NCI-H748 (cell line): ENCODE data around the gene ELOA.

Experiments used
- DNase-seq: peaks from one replicate; lab custom pipeline; 2025; ENCODE audit not compliant: unreplicated experiment; lab: John Stamatoyannopoulos, UW

The ELOA gene, protein sequence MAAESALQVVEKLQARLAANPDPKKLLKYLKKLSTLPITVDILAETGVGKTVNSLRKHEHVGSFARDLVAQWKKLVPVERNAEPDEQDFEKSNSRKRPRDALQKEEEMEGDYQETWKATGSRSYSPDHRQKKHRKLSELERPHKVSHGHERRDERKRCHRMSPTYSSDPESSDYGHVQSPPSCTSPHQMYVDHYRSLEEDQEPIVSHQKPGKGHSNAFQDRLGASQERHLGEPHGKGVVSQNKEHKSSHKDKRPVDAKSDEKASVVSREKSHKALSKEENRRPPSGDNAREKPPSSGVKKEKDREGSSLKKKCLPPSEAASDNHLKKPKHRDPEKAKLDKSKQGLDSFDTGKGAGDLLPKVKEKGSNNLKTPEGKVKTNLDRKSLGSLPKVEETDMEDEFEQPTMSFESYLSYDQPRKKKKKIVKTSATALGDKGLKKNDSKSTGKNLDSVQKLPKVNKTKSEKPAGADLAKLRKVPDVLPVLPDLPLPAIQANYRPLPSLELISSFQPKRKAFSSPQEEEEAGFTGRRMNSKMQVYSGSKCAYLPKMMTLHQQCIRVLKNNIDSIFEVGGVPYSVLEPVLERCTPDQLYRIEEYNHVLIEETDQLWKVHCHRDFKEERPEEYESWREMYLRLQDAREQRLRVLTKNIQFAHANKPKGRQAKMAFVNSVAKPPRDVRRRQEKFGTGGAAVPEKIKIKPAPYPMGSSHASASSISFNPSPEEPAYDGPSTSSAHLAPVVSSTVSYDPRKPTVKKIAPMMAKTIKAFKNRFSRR

DNA sequence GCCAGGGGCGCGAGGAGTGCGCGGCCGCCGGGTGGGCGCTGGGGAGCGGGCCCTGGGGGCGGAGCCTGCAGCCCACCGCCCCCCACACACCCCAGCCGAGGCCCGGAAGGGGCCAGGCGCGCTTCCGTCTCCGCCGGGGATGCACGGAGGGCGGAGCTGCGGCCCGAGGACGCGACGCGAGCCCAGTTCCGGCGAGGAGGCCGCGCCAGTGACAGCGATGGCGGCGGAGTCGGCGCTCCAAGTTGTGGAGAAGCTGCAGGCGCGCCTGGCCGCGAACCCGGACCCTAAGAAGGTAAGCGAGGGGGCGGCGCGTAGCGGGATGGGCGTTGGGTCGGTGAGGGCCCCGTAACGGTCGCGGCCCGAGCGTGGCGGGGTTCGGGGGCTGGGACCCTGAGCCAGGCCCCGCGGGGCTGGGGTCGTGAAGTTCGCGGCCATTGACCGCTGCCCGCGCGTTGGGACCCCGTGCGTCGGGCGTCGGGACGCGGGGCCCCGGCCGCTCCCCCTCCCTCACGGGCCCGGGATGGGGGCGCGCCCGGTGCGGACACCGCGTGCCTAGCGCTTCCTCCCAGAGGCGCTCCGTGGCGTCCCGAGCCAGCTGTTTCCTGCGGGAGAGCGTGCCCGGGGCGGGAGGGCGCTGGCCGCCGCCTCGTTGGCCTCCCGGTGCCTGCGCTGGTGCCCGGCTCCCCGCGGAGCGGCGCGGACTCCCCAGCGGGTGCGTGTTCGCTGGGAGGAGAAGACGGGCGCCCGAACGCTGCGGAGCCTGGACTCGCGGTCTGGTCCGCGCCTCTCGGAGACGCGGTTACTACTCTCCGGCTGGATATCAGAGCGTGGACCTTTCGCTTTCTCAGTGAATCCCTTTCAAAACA is at the start of gene ELOA:
Gene ELOA (plus strand): TSS at position 185 of the 866 bp plus-strand sequence. CDS start 33 bp downstream, at position 218.
- peak; percentile 75 for DNase-seq

DNA sequence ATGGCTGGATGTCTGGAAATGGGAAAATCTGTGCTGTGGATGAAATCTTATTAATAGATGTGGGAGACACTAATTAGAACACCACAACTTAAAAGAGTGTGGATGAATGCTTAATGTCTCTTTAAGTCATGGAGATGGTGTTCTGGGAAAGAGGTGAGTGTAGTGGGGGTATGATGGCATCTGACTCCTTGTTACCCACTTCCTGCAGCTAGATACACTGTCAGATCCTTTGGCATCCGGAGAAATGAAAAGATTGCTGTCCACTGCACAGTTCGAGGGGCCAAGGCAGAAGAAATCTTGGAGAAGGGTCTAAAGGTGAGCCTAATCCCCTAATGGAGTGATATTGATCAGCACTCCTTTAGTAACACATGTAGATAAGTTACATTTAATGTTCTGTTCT is 49.7 kb upstream of the ELOA start:
- DNase-seq, result no peak

DNA sequence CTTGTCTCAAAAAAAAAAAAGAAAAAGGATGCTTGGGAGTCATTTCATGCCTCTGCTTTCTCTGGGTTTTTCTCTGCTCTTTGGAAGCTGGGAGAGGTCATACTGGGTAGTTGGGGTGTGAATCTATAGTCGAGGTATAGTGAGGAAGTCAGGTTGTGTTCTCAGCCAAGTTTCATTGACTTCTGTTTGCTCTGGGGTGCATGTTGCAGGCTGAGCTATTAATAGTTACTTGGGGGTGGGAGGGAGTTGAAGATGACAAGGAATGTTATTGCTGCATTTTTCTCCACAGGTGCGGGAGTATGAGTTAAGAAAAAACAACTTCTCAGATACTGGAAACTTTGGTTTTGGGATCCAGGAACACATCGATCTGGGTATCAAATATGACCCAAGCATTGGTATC is 48.9 kb upstream of the ELOA start:
- no peak for DNase-seq

DNA sequence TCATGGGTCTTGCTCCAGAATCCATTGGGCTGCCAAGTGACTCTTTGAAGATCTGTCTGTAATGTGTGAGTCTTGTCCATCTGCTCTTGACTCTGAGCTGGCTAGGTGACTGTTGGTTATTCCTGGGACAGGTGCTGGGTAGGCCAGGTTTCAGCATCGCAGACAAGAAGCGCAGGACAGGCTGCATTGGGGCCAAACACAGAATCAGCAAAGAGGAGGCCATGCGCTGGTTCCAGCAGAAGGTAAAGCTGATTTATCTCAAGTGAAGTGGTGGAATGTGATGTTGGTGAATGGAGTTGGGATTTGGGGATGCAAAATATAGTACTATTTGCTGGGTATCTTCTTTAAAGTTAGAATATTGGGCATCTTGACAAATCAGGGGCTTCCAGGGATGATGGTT is 47.6 kb upstream of the ELOA start:
- no peak for DNase-seq

DNA sequence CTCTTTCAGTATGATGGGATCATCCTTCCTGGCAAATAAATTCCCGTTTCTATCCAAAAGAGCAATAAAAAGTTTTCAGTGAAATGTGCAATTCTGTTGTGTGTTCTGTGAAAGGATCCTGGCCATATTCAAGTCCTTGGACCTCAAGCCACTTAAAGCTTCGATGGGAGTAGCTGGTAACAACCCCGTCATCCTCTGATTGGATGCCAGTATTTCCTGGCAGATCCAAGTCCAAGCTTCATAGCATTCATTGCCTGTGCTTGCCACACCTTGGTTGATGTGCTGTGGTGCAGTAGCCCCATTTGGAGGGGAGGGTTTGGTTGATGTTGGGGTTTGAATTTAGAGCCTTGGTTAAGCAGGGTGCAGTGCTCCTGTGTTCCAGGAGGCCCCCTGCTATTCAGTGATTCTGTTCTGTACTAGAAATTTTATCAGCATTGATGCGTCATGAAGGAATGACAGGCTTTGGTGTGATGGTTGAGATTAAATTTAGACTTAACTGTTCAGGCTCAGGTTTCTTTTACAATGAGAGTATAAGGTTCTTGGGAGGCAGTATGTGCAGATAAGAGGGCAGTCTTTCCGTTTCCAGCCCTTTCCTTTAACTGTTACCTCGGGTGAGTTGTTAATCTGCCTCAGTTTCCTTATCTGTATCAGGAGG is 46.8 kb upstream of the ELOA start:
- no peak for DNase-seq

DNA sequence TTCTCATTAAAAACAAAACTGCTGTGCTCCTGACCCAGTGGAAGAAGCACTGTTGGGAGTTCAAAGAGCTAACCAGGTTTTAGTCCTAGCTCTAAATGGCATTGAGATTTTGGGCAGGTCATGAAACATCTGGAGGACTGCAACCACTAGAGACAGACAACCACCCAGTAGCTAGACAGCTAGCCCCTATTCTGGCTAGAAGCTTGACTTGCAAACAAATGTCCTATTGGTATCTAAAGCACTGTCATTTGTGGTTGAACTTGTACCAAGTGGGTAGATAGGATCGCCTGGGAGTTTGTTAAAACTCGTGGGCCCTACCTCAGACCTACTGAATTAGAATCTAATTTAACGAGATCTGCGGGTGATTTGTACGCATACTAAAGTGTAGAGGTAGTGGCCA is 44.8 kb upstream of the ELOA start:
- DNase-seq, result no peak

DNA sequence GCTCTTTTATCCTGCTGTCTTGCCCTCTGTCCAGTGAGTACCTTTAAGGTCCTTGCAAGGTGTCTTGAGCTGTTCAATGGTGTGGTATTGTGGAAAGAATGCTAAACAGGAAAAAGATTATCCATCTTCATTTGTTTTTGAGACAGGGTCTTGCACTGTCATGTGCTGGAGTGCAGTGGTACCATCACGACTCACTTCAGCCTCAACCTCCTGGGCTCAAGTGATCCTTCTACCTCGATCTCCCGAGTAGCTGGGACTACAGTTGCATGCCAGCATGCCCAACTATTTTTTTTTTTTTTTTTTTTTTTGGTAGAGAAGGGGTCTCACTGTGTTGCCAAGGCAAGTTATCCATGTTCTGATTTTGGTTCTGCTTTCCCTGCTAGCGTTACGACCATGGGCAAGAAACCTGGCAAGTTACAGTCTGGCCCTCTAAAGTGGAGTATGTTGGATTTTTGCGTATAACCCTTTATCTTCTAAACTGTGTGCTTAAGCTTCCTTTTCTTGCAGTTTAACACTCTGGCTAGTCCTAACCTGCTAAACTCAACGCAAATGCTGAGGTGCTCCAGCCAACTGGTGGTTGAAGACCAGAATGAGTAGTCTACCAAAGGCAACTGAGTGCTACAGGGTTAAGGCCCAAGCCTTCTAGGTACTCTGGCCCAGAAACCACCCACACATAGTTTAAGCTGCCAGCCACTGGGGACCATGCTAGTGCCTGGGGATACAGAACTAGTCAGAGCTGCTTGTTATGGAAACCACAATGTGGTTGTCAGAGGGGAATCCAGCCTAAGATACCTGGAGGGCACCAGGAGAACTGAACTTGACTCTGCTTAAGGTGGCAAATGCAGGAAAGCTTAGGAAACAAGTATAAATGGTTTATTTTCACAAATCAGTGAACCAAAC is 43.7 kb upstream of the ELOA start:
- DNase-seq, result no peak

DNA sequence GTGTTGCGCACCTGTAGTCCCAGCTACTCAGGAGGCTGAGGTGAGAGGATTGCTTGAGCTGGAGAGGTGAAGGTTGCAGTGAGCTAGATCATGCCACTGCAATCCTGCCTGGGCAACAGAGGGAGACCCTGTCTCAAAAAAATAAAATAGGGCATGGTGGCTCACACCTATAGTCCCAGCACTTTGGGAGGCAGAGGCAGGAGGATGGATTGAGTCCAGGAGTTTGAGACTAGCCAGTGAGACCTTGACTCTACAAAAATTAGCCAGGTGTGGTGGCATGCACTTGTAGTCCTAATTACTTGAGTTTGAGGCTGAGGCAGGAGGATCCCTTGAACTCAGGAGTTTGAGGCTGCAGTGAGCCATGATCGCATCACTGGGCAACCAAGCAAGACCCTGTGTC is 42.0 kb upstream of the ELOA start:
- no peak for DNase-seq

DNA sequence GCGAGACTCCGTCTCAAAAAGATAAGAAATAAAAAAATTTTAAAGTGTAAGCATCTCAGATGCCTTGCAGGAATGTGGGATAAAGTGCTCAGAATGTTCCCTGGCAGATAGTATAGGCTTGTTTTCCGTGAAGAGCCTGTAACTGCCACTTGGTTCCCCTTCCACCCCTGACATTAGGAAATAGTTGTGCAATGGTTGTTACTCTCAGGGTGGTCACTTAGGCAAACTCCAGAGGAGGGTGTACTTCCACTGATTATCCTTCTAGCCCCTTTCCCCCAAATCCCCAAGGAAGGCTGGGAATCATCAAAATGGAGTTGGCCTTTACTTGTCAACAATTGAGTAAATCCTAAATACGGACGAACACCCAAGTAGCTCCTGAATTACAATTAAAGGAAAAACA is 41.3 kb upstream of the ELOA start:
- DNase-seq, result no peak

DNA sequence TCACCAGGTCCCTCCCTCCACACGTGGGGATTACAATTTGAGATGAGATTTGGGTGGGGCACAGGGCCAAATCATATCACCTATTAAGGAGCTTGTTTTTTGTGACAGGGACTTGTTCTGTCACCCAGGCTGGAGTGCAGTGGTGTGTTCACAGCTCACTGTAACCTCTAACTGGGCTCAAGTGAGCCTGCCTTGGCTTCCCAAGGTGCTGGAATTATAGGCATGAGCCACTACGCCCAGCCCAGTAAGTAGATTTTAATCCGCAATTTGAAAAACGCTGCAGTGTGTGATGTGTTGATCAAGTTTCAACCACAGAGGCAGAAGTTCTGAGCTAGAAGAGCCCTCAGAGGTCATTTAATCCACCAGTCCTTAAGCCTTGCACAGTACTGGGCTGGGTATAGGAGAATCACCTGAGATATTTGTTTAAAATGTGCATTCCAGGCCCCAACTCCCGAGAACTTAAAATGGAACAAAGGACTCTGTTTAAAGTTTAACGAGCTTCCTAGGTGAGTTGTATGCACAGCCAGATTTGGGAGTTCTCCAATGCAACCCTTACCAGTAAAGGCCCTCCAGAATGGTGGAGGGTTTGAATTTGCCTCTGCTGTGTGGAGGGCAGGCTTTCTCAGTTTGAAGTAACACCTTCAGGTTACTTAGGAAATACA is 38.3 kb upstream of the ELOA start:
- DNase-seq, result no peak

DNA sequence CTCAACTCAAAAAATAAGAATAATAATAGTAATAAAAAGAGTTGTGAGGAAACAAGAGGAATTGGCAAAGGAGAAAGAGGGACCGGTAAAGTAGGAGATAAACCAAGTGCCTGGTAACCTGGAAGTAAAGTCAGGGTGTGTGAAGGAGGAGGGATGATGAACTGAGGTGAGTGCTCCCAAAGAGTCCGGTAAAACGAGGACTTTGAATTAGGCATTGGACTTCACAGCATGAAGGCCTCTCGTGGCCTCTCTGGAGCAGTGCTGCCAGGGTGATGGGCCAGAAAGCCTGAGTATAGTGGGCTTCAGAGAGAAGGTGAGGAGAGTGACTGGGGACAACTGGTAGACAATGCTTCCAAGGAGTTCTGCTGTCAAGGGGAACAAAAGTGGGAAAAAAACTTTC is 34.0 kb upstream of the ELOA start:
- no peak for DNase-seq

DNA sequence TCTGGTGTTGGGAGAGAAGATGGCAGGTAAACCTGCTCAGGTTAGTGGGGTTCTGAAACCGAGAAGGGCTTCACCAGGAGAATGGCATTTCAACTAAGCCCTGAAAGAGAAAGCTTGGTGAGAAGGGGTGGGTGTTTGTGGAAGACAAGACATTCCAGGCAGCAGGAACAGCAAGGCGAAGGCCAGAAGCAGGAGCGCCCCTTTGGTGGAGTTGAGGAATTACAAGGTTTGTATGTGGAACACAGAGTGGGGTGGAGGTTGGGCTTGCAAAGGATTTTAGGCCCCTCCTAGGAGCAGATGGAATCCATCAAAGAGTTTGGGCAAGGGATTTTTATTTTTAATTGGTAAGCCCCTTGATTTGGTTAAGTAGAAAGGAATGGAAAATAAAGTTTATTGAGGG is 24.8 kb upstream of the ELOA start:
- no peak for DNase-seq

DNA sequence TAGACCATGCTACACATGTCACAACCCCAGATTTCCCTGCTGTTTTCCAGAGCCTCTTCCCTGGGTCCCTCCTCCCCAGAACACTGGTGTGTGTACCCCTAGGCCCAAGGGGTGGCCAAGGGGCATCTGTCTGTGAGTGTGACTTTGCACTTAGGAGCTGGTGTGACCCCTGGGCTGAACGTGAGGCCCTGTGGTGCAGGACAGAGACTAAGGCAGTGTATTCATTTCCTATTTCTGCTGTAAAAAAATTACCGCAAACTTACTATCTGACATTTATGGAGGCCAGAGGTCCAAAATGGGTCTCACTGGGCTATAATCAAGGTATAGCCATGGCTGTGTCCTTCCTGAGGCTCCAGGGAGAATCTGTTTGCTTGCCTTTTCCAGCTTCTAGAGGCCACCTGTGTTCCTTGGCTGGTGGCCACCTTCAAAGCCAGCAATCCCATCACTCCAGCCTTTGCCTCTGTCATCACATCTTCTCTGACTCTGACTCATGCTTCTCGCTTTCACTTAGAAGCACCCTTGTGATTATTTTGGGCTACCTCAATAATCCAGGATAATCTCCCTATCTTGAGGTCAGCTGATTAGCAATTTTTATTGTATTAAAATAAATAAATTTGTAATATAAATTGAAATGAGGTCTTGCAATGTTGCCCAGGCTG is 24.0 kb upstream of the ELOA start:
- no peak for DNase-seq

DNA sequence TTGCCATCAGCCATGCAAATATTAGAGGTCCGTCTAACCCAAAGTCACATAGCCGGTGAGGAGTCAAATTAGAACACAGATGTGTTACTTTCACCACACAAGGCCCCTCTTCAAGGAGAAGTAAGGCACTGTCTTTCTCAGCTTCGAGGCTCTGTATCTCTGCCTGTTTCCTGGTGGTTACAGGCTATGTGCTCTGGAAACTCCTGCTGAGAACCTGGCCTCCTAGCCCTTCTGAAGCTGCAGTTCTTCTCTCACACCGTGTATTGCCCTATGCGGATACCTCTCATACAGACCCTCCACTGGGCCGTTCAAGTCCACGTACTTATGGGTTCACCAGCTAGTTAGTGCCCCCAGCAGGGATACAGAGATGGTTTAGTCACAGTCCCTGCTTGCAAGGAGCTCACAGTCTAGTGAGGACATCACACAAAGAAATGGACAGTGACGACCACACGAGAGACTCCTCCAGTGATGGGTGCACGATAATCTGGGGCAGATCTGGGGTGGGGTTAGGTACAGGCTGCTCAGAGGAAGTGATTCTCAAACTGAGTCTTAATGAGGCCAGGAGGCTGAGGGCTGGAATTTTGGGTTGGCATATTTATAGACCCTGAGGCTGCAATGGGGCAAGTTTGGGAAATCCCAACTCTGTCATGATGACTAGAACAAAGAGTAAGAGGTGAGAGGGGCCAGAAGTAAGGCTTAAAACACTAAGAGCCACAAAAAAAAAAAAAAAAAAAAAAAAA is 22.8 kb upstream of the ELOA start:
- DNase-seq, result no peak

DNA sequence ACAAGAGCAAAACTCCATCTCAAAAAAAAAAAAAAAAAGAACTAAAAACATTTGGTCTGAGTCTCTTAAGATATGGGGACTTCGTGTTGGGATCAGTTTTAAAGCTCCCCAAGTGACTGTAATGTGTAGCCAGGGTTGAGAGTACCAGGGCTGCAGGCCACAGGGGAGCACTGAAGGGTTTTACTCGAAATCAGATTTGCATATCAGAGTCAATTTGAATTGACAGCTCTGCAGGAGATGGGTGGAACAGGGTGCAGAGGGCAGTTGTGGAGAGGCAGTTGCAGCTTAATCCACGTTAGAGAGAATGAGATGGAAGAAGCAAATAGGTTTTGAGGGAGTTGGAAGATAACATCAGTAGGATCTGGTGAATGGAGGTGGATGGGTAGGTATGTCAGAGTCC is 20.6 kb upstream of the ELOA start:
- DNase-seq, result no peak

DNA sequence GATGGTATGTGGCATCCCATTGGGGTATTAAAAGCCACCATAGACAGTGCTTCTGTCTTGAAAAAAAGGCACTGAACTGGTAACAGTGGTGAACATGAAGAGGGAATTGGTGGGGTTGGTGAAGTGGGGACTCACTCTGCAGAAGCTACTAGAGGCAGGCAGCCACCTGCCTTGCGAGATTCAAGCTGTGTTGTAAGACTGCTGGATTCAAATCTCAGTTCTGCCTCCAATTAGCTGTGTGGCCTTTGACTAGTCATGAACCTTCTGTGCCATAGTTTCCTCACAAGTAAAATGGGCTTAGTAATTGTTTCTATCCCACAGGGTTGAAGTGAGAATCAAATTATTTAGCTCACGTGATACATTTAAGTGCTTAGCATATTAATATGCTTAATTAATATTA is 16.6 kb upstream of the ELOA start:
- no peak for DNase-seq

DNA sequence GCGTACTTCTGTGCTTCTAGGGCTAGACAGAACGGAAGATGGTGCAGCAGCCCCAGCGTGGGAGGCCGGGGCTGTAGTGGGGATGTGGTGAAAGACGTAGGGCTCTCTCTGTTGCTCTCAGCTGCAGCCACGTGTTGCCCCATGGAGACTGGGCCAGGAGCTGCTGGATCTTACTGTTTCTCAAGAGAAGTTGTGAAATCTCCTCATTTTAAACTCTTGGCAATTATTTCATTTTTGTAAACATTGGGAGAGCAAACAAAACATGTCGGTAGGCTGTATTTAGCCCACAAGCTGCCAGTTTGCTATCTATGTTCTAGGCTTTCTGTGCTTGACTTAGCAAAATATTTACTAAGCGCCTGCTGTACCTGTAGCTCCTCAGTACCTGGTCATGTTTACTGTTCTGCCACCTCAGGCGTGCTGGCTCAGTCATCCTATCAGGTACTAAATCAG is 15.9 kb upstream of the ELOA start:
- DNase-seq, result peak; percentile 12
